Endothelial cell of umbilical vein (primary cell): ENCODE results near the gene SLCO3A1. TPM values are rescaled to one million over a fixed set of nuclear protein-coding genes. Genes with fewer than 3 reads are reported as not detected.

Experiments
- BruUV-seq: library from RNA; stranded (reverse); fragments of 400-500 nt; replicated peaks from 2 replicates; lab custom pipeline; 2021; lab: Mats Ljungman, UMichigan
- CTCF ChIA-PET: fragments of 300-600, 350-600 bp; sonication (Branson Sonifier 250); formaldehyde crosslinking; loops from one replicate; lab custom pipeline; 2021; ENCODE audit warnings: antibody characterized with exemption, inconsistent platforms; lab: Charles Lee
- POLR2A ChIA-PET: fragments of 300-600, 350-600 bp; sonication (Branson Sonifier 250); formaldehyde crosslinking; loops from one replicate; lab custom pipeline; 2021; ENCODE audit warnings: antibody characterized with exemption, inconsistent platforms; lab: Charles Lee
- DNase-seq: peaks from one replicate; pipeline ENCODE4 v3.0.0-alpha.2; 2011; ENCODE audit warnings: low read depth, low spot score
- FAIRE-seq: peaks from 2 replicates; lab custom pipeline; 2011; peaks lifted over from hg19 to GRCh38; lab: Jason Lieb, UNC
- H2AFZ ChIP-seq: 2 replicates; pipeline ENCODE4 v1.6.0; 2012; ENCODE audit warnings: low read depth, low read length, control low read depth, inconsistent platforms
- H3K27ac ChIP-seq: 2 replicates; pipeline ENCODE4 v1.5.1; 2011; ENCODE audit warnings: low read depth, mild to moderate bottlenecking, control low read depth, low read length, moderate library complexity; ENCODE audit not compliant: insufficient read depth
- H3K27me3 ChIP-seq, 2 experiments: 2 replicates each; pipeline versions ENCODE4 v1.6.0 to v1.6.1; 2011; ENCODE audit warnings: low read length in 2 of 2, mixed read lengths in 1 of 2; ENCODE audit not compliant: control insufficient read depth in 2 of 2, insufficient read depth in 2 of 2
- H3K36me3 ChIP-seq, 2 experiments: 2 replicates in 1 of 2; 3 replicates in 1 of 2; pipeline ENCODE4 v1.5.1; 2011; ENCODE audit warnings: low read length in 2 of 2, mild to moderate bottlenecking in 1 of 2, moderate library complexity in 1 of 2; ENCODE audit not compliant: control insufficient read depth in 2 of 2, insufficient read depth in 2 of 2; ENCODE audit errors: extremely low read depth in 1 of 2
- H3K4me1 ChIP-seq: 3 replicates; pipeline ENCODE4 v1.5.1; 2011; ENCODE audit warnings: mild to moderate bottlenecking, low read length; ENCODE audit not compliant: control insufficient read depth, insufficient read depth; ENCODE audit errors: extremely low read depth
- H3K4me2 ChIP-seq: 2 replicates; pipeline ENCODE4 v1.6.1; 2011; ENCODE audit warnings: low read length, control low read depth, mixed read lengths; ENCODE audit not compliant: insufficient read depth
- H3K4me3 ChIP-seq, 3 experiments: fragments of 200-600 bp in 1 of 3; sonication (generic), shearing (Covaris generic) in 1 of 3; replicated peaks in 1 of 3; 2 replicates each; pipeline ENCODE4 v1.5.1; 2011 to 2016; ENCODE audit warnings: control low read depth in 3 of 3, low read length in 3 of 3, mild to moderate bottlenecking in 2 of 3, inconsistent platforms in 1 of 3, low read depth in 1 of 3, moderate library complexity in 1 of 3; ENCODE audit not compliant: insufficient read depth in 1 of 3
- H3K79me2 ChIP-seq: 2 replicates; pipeline ENCODE4 v1.6.0; 2012; ENCODE audit warnings: low read length, inconsistent platforms; ENCODE audit not compliant: control insufficient read depth, insufficient read depth
- H3K9ac ChIP-seq: replicated peaks from 2 replicates; pipeline ENCODE3; 2011; ENCODE audit warnings: low read length, control low read depth; ENCODE audit not compliant: insufficient read depth; ENCODE audit errors: extremely low read depth
- H3K9me1 ChIP-seq: replicated peaks from 3 replicates; pipeline ENCODE4 v1.6.0; 2011; ENCODE audit warnings: mild to moderate bottlenecking, low read length; ENCODE audit not compliant: control insufficient read depth, insufficient read depth; ENCODE audit errors: extremely low read depth
- H3K9me3 ChIP-seq: replicated peaks from 2 replicates; pipeline ENCODE4 v1.5.1; 2012; ENCODE audit warnings: low read length, inconsistent platforms; ENCODE audit not compliant: control insufficient read depth, insufficient read depth
- H4K20me1 ChIP-seq: replicated peaks from 2 replicates; pipeline ENCODE3; 2011; ENCODE audit warnings: mild to moderate bottlenecking, low read length; ENCODE audit not compliant: control insufficient read depth, insufficient read depth; ENCODE audit errors: extremely low read depth
- EZH2 ChIP-seq: IDR thresholded peaks from 2 replicates; pipeline ENCODE4 v1.6.1; 2012; ENCODE audit warnings: borderline replicate concordance, low read depth, mild to moderate bottlenecking, moderate library complexity, low read length, inconsistent platforms; ENCODE audit not compliant: severe bottlenecking
- FOS ChIP-seq: IDR thresholded peaks from 2 replicates; pipeline ENCODE4 v1.6.1; 2011; ENCODE audit warnings: mild to moderate bottlenecking, low read length, moderate library complexity, borderline replicate concordance; ENCODE audit not compliant: insufficient read depth
- GATA2 ChIP-seq: IDR thresholded peaks from 2 replicates; pipeline ENCODE4 v1.7.0; 2011; ENCODE audit warnings: low read depth, mild to moderate bottlenecking, moderate library complexity, mixed read lengths, low read length; ENCODE audit not compliant: insufficient read length, insufficient read depth
- JUN ChIP-seq: IDR thresholded peaks from 2 replicates; pipeline ENCODE4 v1.6.1; 2011; ENCODE audit warnings: borderline replicate concordance, low read depth; ENCODE audit not compliant: insufficient read length, insufficient read depth
- MYC ChIP-seq: IDR thresholded peaks from one replicate; pipeline ENCODE4 v1.6.1; 2011; ENCODE audit warnings: mild to moderate bottlenecking, low read depth, low read length
- POLR2A ChIP-seq: IDR thresholded peaks from 2 replicates; pipeline ENCODE4 v1.6.1; 2012; ENCODE audit warnings: low read depth, mild to moderate bottlenecking, control low read depth, low read length
- POLR2AphosphoS5 ChIP-seq: IDR thresholded peaks from 2 replicates; pipeline ENCODE4 v1.6.1; 2012; ENCODE audit warnings: low read depth, mild to moderate bottlenecking, control low read depth, low read length, moderate library complexity; ENCODE audit not compliant: insufficient read depth
- dilution Hi-C: fragments of 300-500 bp; cut with MboI; formaldehyde crosslinking; loops from one replicate; pipeline ENCODE4 v1.15.0; 2019; ENCODE audit warnings: low sequenced_read_pairs; ENCODE audit not compliant: extremely low pct_ligation_motif_present
- intact Hi-C: fragments of 100-400 bp; cut with micrococcal nuclease; formaldehyde crosslinking; loops from one replicate; pipeline ENCODE4 v1.10.0; 2022
- polyA plus RNA-seq, 4 experiments: library from polyadenylated mRNA; depleted of rRNA in 3 of 4; stranded (reverse) in 3 of 4; unstranded in 1 of 4; fragments of >200 nt; gene quantifications; 2 replicates each; pipeline versions ENCODE4 v1.2.1 to v1.2.3, GENCODE V29; 2011 to 2012; ENCODE audit warnings: missing spikeins in 1 of 4
- total RNA-seq: library from RNA; stranded (reverse); gene quantifications from 2 replicates; pipeline ENCODE4 v1.2.3, GENCODE V29; 2021
- TF ChIP-seq, protein P1 (sequence below), 2 donors: IDR thresholded peaks; 1 replicate in 1 of 2; 2 replicates in 1 of 2; pipeline ENCODE4 v1.5.1; 2011; ENCODE audit warnings: low read length in 2 of 2, mild to moderate bottlenecking in 2 of 2, moderate library complexity in 2 of 2, control low read depth in 1 of 2, inconsistent platforms in 1 of 2, low read depth in 1 of 2; ENCODE audit not compliant: insufficient read depth in 1 of 2; ENCODE audit errors: extremely low read depth in 1 of 2
- TF ChIP-seq, protein P2 (sequence below): IDR thresholded peaks from 2 replicates; pipeline ENCODE4 v1.6.1; 2011; ENCODE audit not compliant: insufficient read depth, insufficient read length

Gene SLCO3A1
- total and polyA plus RNA-seq, 2 donors (not counting 3 experiments of a cell fraction or from before 2014, with no cell fraction given), result 0.88 to 0.92 TPM

DNA sequence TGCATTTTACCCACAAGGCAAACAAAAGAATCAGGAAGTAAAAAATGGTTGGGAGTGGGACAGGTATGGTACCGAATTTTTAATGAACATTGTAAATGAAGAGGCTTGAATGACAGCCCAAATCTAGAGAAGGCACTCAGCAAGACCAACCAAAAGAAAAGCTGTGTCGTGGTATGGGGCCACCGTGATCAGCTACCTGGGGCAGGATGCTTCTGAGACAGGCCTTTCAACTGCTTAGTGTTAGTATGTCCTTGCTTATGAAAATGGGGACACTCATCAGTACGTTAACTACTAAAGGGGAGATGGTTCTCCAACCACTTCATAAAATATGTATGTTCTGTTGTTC, 311.5 kb downstream of the SLCO3A1 start:
- no TSS peak for BruUV-seq
- CTCF ChIA-PET, result no interaction called here

More for the DNA sequence above, 311.5 kb downstream of the SLCO3A1 start:
- H3K79me2 ChIP-seq, result no peaks in the 10 kb centered on the region
- H3K9ac ChIP-seq, result no peak overlapping the region
- H3K27ac ChIP-seq, result no peak overlapping the region
- H3K27me3 ChIP-seq, result no peaks in the 10 kb centered on the region
- H3K4me1 ChIP-seq, result no peaks in the 10 kb centered on the region
- TF ChIP-seq POLR2AphosphoS5, result no peak
- TF ChIP-seq GATA2, result no peak
- TF ChIP-seq FOS, result no peak
- TF ChIP-seq POLR2A, result no peak
- TF ChIP-seq EZH2, result no peak
- TF ChIP-seq, protein P1, sequence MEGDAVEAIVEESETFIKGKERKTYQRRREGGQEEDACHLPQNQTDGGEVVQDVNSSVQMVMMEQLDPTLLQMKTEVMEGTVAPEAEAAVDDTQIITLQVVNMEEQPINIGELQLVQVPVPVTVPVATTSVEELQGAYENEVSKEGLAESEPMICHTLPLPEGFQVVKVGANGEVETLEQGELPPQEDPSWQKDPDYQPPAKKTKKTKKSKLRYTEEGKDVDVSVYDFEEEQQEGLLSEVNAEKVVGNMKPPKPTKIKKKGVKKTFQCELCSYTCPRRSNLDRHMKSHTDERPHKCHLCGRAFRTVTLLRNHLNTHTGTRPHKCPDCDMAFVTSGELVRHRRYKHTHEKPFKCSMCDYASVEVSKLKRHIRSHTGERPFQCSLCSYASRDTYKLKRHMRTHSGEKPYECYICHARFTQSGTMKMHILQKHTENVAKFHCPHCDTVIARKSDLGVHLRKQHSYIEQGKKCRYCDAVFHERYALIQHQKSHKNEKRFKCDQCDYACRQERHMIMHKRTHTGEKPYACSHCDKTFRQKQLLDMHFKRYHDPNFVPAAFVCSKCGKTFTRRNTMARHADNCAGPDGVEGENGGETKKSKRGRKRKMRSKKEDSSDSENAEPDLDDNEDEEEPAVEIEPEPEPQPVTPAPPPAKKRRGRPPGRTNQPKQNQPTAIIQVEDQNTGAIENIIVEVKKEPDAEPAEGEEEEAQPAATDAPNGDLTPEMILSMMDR (IDR thresholded peaks at IDR 0.05; ENCODE audit: extremely low read depth in 1 of 2, insufficient read depth in 1 of 2, low read depth in 1 of 2, low read length in 2 of 2), result no peak
- TF ChIP-seq, protein P2, sequence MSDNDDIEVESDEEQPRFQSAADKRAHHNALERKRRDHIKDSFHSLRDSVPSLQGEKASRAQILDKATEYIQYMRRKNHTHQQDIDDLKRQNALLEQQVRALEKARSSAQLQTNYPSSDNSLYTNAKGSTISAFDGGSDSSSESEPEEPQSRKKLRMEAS, result no peak
- no peak for TF ChIP-seq MYC
- TF ChIP-seq JUN, result no peak
- dilution Hi-C loops (no loop called here), intact Hi-C loops (no loop called here)
- H3K4me3 ChIP-seq, result no peak overlapping the region
- H3K9me3 ChIP-seq, result no peaks in the 10 kb centered on the region
- H3K9me1 ChIP-seq, result no peaks in the 10 kb centered on the region
- H4K20me1 ChIP-seq, result no peaks in the 10 kb centered on the region
- H3K4me2 ChIP-seq, result no peak overlapping the region
- FAIRE-seq (no peak), DNase-seq (no peak)
- H2AFZ ChIP-seq, result no peak overlapping the region
- POLR2A ChIA-PET, result no interaction called here
- no peaks in the 10 kb centered on the region for H3K36me3 ChIP-seq
